GM12891 (cell line): ENCODE data around the gene PAXIP1.

Source experiments
- DNase-seq: peaks from one replicate; pipeline ENCODE4 v3.0.0; 2011; ENCODE audit warnings: low spot score; ENCODE audit not compliant: insufficient read length
- FAIRE-seq: peaks from 2 replicates; lab custom pipeline; 2011; peaks lifted over from hg19 to GRCh38; lab: Jason Lieb, UNC
- PAX5 ChIP-seq: IDR thresholded peaks from 2 replicates; pipeline ENCODE4 v1.6.1; 2011; ENCODE audit warnings: low read length, moderate library complexity, mild to moderate bottlenecking; ENCODE audit not compliant: insufficient read depth, severe bottlenecking
- POLR2A ChIP-seq: IDR thresholded peaks from 2 replicates; pipeline ENCODE4 v1.6.1; 2011; ENCODE audit warnings: low read depth, low read length, control low read depth
- POLR2AphosphoS5 ChIP-seq: IDR thresholded peaks from 2 replicates; pipeline ENCODE4 v1.6.1; 2011; ENCODE audit warnings: low read depth, low read length, control low read depth
- POU2F2 ChIP-seq: IDR thresholded peaks from 2 replicates; pipeline ENCODE4 v1.6.1; 2011; ENCODE audit warnings: low read depth, mild to moderate bottlenecking, control low read depth, low read length, moderate library complexity
- SPI1 ChIP-seq: IDR thresholded peaks from 2 replicates; pipeline ENCODE4 v1.6.1; 2011; ENCODE audit warnings: low read depth, low read length, control low read depth
- TAF1 ChIP-seq: IDR thresholded peaks from 2 replicates; pipeline ENCODE4 v1.6.1; 2011; ENCODE audit warnings: low read depth, low read length, control low read depth

PAXIP1 gene

GRCh38 chr7:154996756-154997155 is 6.2 kb downstream of the PAXIP1 start:
- no peak for DNase-seq
- FAIRE-seq = no peak
- TF ChIP-seq POU2F2 = no peak
- TF ChIP-seq SPI1 = no peak
- TF ChIP-seq TAF1 = no peak
- no peak for TF ChIP-seq POLR2A
- TF ChIP-seq POLR2AphosphoS5 = no peak
- no peak for TF ChIP-seq PAX5

- FAIRE-seq (no peak), DNase-seq (no peak)
- TF ChIP-seq TAF1 = no peak
- TF ChIP-seq POLR2AphosphoS5 = no peak
- no peak for TF ChIP-seq POLR2A
- TF ChIP-seq SPI1 = no peak
- no peak for TF ChIP-seq PAX5
- no peak for TF ChIP-seq POU2F2
Observed at GRCh38 chr7:154996101-154996500, 6.8 kb downstream of the PAXIP1 start.

- TF ChIP-seq PAX5 = no peak
- FAIRE-seq = no peak
Observed at GRCh38 chr7:154994996-154995395, 7.9 kb downstream of the PAXIP1 start.

GRCh38 chr7:154990964-154991540 is 11.9 kb downstream of the PAXIP1 start:
- FAIRE-seq (no peak), DNase-seq (no peak)
- TF ChIP-seq PAX5 = no peak
- no peak for TF ChIP-seq POLR2A
- no peak for TF ChIP-seq POU2F2
- TF ChIP-seq TAF1 = no peak
- TF ChIP-seq SPI1 = no peak

More at GRCh38 chr7:154994996-154995395, 7.9 kb downstream of the PAXIP1 start:
- DNase-seq = no peak

DNA sequence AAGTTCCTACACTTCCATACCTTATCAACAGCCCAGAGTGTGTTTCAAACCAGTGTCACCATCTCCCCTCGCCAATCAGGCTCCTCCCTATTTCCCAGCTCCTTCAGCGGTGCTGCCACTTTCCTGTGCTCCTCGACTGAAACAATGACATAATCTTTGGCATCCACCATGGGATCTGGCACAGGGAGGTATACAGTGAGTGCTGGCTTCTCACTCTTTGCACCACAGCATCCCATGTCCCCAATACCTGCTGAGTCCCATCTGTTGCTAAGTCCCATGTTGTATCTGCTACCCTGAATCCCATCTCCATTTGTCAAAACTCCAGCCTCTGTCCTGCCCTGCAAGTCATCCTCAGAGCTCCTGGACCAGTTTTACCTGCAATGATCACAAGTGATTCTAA is 15.4 kb downstream of the PAXIP1 start:
- FAIRE-seq (no peak), DNase-seq (no peak)
- no peak for TF ChIP-seq POU2F2
- no peak for TF ChIP-seq PAX5
- TF ChIP-seq POLR2A = no peak
- TF ChIP-seq SPI1 = no peak
- no peak for TF ChIP-seq POLR2AphosphoS5
- no peak for TF ChIP-seq TAF1

- TF ChIP-seq TAF1 (no peak), SPI1 (no peak), PAX5 (no peak), POLR2A (no peak), POU2F2 (no peak), POLR2AphosphoS5 (no peak)
- FAIRE-seq = no peak
- no peak for DNase-seq
Observed at GRCh38 chr7:154986200-154986945, 16.6 kb downstream of the PAXIP1 start.

DNA sequence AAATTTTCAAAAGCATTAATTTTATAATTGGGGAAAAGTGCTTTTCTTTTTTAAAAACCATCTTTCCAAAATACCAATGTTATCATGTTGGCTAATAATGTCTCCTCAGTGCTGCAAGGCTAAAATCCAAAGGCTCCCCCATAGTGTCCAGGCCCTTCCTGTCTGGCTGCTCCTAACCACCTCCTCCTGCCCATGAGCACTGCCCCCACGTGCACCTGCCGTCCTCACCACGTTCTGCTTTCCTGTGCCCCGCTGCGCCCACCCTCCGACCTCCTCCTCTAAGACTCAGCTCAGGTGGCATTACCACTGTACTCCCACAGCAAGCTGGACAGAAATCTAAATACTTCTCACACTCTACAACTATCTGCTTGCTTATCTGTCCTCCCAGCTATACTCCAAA is 17.7 kb downstream of the PAXIP1 start:
- FAIRE-seq (no peak), DNase-seq (no peak)
- TF ChIP-seq POLR2AphosphoS5 (no peak), SPI1 (no peak), POU2F2 (no peak), TAF1 (no peak), POLR2A (no peak), PAX5 (no peak)

DNA sequence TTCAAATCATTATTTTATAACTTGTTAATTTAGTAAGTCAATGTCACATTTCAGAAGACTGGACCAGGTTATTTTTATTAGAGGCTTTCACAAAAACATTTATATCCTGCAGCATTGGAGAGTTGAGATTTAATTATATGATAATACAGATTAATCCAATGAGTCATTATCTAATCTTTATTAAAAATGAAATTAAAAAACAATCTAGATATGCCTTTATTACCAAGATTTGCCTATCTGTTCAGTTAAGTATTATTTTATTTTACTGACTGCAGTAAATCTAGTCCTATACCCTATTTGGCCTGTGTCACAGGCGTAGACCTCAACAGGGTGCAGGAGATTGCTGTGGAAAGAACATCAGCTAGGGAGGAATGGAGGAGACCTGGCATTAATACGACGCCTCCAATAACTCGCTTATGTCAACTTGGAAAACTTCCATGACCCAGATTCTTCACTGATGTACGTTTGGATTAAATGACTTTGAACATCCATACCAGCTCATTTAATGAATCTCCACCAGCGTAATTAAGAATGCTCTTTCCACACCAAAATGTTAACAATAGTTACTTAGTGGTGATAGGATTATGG is 18.2 kb downstream of the PAXIP1 start:
- TF ChIP-seq POU2F2 = no peak
- TF ChIP-seq TAF1 = no peak
- no peak for TF ChIP-seq PAX5
- TF ChIP-seq POLR2A = no peak
- no peak for TF ChIP-seq SPI1
- no peak for TF ChIP-seq POLR2AphosphoS5
- DNase-seq (no peak), FAIRE-seq (no peak)

DNA sequence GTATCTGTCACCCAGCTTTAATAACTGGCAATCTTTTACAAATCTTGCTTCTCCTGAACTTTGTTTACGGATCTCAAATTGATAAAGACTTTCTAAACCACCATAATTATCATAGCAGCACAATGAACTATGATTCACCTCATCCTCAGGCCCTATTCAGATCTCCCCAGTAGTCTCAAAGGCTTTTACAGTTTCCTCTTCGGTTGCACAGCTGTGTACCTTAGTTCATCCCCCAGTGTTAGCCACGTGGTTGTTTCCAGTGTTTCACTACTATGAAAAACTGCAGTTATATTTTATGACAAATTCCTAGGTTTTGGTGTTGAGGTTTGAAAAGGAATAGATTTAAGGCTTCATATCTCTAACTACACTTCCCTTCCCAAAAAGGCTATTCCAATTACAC is 24.9 kb downstream of the PAXIP1 start:
- DNase-seq = no peak
- TF ChIP-seq PAX5 = no peak
- no peak for TF ChIP-seq POLR2AphosphoS5
- no peak for TF ChIP-seq POU2F2
- TF ChIP-seq SPI1 = no peak
- no peak for TF ChIP-seq POLR2A
- TF ChIP-seq TAF1 = no peak
- FAIRE-seq = no peak

- FAIRE-seq (no peak), DNase-seq (no peak)
- no peak for TF ChIP-seq POLR2A
- no peak for TF ChIP-seq SPI1
- no peak for TF ChIP-seq POU2F2
- TF ChIP-seq TAF1 = no peak
- TF ChIP-seq POLR2AphosphoS5 = no peak
- TF ChIP-seq PAX5 = no peak
Observed at GRCh38 chr7:154977250-154977649, 25.7 kb downstream of the PAXIP1 start.

- DNase-seq (no peak), FAIRE-seq (no peak)
- no peak for TF ChIP-seq POLR2AphosphoS5
- TF ChIP-seq POU2F2 = no peak
- no peak for TF ChIP-seq SPI1
- no peak for TF ChIP-seq PAX5
- no peak for TF ChIP-seq TAF1
- TF ChIP-seq POLR2A = no peak
Observed at GRCh38 chr7:154976844-154977243, 26.1 kb downstream of the PAXIP1 start.
